Measurements from ENCODE around the gene DPYSL4. TPM values are rescaled to one million over a fixed set of nuclear protein-coding genes. Genes with fewer than 3 reads are reported as not detected.

DPYSL4 gene
- polyA plus RNA-seq, 3 donors: 0.08 TPM; not detected in 2

- Histone ChIP-seq H3K9ac (ENCODE audit: insufficient read depth, low read length, poor library complexity, severe bottlenecking) (no peak overlapping the region), H3K9me3 (replicated peaks in 1 of 2; ENCODE audit: control insufficient read depth in 1 of 2, insufficient read depth in 1 of 2, low read length in 2 of 2) (no peaks in the 10 kb centered on the region), H4K20me1 (ENCODE audit: insufficient read depth, low read length) (no peaks in the 10 kb centered on the region), H2AFZ (ENCODE audit: insufficient read depth, low read depth, low read length, poor library complexity, severe bottlenecking) (no peak overlapping the region), H3K4me2 (replicated peaks; ENCODE audit: extremely low read depth, low read length, poor library complexity, severe bottlenecking) (no peak overlapping the region), H3K27me3 (ENCODE audit: control insufficient read depth in 2 of 2, insufficient read depth in 2 of 2, low read length in 2 of 2) (no peaks in the 10 kb centered on the region), H3K79me2 (ENCODE audit: insufficient read depth, low read length) (no peaks in the 10 kb centered on the region), H3K4me3 (replicated peaks in 1 of 3; ENCODE audit: low read depth in 2 of 3, low read length in 3 of 3) (no peak overlapping the region), H3K27ac (ENCODE audit: low read depth in 1 of 2, low read length in 2 of 2) (no peak overlapping the region), H3K4me1 (ENCODE audit: control insufficient read depth in 1 of 2, insufficient read depth in 2 of 2, low read length in 2 of 2) (no peaks in the 10 kb centered on the region), H3K36me3 (replicated peaks in 1 of 2; ENCODE audit: control insufficient read depth in 1 of 2, insufficient read depth in 2 of 2, low read length in 2 of 2) (no peaks in the 10 kb centered on the region)
- H3K27ac Mint-ChIP-seq: no peak overlapping the region
- H3K27me3 Mint-ChIP-seq (ENCODE audit: low read depth in 3 of 3): peaks cover 0 to 6% (median 1%) of the 10 kb centered on the region in 3 donors
- intact Hi-C loops (cut with micrococcal nuclease): no loop called here
- no peak overlapping the region for H3K4me3 Mint-ChIP-seq
- H3K9me3 Mint-ChIP-seq: no peaks in the 10 kb centered on the region
- 91% methylated on average over 4 of the region's 23 CpGs for whole genome bisulfite sequencing (ENCODE audit: insufficient coverage)
- no peaks in the 10 kb centered on the region for H3K4me1 Mint-ChIP-seq
- H3K36me3 Mint-ChIP-seq: no peaks in the 10 kb centered on the region
- no peak for TF ChIP-seq CTCF (IDR thresholded peaks at IDR 0.05)
- no peak for DNase-seq
Measured at GRCh38 chr10:132149271-132149670, 37.5 kb upstream of the DPYSL4 start.

GRCh38 chr10:132149917-132150316, 36.8 kb upstream of the DPYSL4 start:
- no peak for DNase-seq
- Histone ChIP-seq H4K20me1 (ENCODE audit: insufficient read depth, low read length) (no peaks in the 10 kb centered on the region), H3K4me1 (ENCODE audit: control insufficient read depth in 1 of 2, insufficient read depth in 2 of 2, low read length in 2 of 2) (no peaks in the 10 kb centered on the region), H3K4me2 (replicated peaks; ENCODE audit: extremely low read depth, low read length, poor library complexity, severe bottlenecking) (no peak overlapping the region), H3K9me3 (replicated peaks in 1 of 2; ENCODE audit: control insufficient read depth in 1 of 2, insufficient read depth in 1 of 2, low read length in 2 of 2) (no peaks in the 10 kb centered on the region), H3K36me3 (replicated peaks in 1 of 2; ENCODE audit: control insufficient read depth in 1 of 2, insufficient read depth in 2 of 2, low read length in 2 of 2) (no peaks in the 10 kb centered on the region), H3K79me2 (ENCODE audit: insufficient read depth, low read length) (no peaks in the 10 kb centered on the region), H2AFZ (ENCODE audit: insufficient read depth, low read depth, low read length, poor library complexity, severe bottlenecking) (no peak overlapping the region), H3K27ac (ENCODE audit: low read depth in 1 of 2, low read length in 2 of 2) (no peak overlapping the region), H3K9ac (ENCODE audit: insufficient read depth, low read length, poor library complexity, severe bottlenecking) (no peak overlapping the region), H3K4me3 (replicated peaks in 1 of 3; ENCODE audit: low read depth in 2 of 3, low read length in 3 of 3) (no peak overlapping the region), H3K27me3 (ENCODE audit: control insufficient read depth in 2 of 2, insufficient read depth in 2 of 2, low read length in 2 of 2) (no peaks in the 10 kb centered on the region)
- H3K27me3 Mint-ChIP-seq (ENCODE audit: low read depth in 3 of 3): peaks cover 0 to 3% (median 0%) of the 10 kb centered on the region in 3 donors
- H3K4me1 Mint-ChIP-seq: no peaks in the 10 kb centered on the region
- intact Hi-C loops (cut with micrococcal nuclease): no loop called here
- no peaks in the 10 kb centered on the region for H3K36me3 Mint-ChIP-seq
- no peak for TF ChIP-seq CTCF (IDR thresholded peaks at IDR 0.05)
- H3K4me3 Mint-ChIP-seq: no peak overlapping the region
- 96% methylated on average over 4 of the region's 7 CpGs for WGBS (ENCODE audit: insufficient coverage)
- H3K27ac Mint-ChIP-seq: peak overlapping the region in 1 of 7 donors; percentile 33
- no peaks in the 10 kb centered on the region for H3K9me3 Mint-ChIP-seq
